Measurements from ENCODE around the gene PTPA.

The PTPA gene

GRCh38 chr9:129137292-129138143, 26.3 kb downstream of the PTPA start:
- DNase-seq (ENCODE audit: low read depth), result no peak

DNA sequence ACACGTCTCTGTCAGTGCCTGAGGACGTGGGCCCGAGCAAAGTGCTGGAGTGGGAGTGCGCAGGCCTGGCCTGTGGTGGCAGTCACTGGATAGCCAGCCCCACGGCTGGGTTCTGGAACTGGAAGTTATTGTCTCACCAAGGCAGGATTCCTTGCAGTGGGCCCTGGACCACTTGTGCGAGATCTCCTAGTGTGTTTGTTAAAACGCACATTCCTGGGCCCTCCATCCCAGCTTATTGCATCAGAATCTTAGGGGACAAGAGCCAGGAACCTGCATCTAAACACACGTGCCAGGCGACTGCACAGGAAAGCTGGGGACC, 26.9 kb downstream of the PTPA start:
- no peak for DNase-seq (ENCODE audit: low read depth)

DNA sequence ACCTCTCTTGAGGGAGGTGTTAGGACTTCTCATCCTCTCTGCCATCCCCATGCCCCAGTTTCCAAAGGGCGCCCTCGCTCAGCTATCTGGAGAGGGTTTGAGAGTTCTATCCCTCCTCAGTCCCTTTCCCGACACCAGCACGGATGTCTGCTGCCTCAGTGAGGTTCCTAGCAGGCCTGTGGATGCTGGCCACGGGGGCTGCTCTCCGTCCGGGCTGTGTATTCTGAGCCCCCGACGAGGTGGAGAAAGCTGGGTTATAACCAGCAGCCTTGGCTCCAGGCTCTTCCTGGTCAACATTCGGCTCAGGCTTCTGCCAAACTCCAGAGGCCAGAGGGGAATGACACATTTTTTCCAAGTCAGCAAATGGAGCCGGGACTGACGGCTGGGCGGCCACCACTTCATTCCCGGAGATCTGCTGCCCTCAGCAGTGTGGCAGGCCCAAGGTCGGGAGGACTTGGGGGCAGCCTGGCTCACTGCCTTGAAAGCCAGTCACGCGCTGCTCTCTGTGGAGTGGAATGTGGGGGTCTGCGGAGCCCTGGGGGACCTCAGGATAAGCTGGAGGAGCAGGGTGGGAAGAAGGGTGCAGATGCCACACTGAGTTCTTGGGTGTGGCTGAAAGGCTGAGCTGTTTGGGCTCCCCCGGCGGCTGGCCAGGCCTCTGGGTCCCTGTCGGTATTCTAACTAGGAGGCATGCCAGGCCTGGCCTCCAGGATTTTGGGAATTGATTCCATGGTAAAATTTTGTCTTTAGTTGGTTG, 27.4 kb downstream of the PTPA start:
- DNase-seq (ENCODE audit: low read depth), result no peak

DNA sequence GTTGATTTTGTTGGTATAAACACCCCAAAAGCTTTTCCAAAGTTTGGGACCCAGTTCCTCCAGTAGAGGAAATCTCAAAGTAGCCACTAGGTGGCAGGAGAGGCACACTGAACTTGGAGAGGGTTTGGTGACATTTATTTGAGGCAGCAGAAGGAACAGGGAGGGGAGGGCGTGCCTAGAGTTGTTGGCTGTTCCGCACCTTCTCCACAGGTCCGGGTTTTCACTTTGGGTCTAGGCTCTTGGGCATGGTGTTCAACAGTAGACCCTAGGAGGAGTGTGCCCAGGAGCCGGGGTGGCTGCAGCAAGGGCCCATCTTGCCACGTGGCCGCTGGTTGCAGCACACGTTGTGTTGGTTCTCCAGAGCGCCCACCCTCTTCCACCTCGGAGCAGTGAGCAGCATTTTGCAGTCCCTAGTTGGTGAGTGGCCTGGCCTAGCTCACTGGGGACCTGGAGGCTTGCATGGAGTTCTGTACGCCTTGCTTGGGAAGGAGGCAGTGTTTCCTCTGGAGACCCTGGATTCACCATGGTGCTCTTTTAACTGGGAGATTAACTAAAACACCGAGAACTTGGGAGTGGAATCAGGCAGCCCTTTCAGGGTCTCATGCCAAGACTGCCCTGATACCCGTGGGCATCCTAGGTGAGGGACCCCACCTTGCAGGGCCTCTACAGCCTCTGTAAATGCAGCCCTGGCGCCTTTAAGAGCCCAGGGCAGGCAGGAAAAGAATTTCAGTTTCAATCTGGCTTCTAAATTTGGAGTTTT, 28.2 kb downstream of the PTPA start:
- DNase-seq (ENCODE audit: low read depth), result peak; percentile 44

DNA sequence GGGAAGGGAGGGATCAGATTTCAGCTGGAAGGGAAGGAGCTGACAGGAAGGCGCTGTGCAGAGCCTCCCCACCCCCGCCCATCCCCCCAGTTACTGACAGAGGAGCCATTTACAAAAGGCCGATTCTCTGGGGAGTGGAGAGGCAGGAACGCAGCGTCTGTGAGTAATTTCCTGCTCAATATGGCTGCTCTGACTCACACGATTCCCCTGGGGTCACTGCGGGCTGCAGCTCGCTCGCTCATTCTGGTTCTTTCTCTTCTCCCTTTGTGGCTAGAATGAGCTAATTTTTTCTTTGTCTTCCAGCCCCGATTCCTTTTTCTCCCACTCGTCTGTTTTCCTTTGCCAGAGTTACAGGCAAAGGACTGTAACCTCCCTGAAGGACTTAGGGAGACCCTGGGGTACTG, 28.8 kb downstream of the PTPA start:
- peak; percentile 65 for DNase-seq (ENCODE audit: low read depth)

DNA sequence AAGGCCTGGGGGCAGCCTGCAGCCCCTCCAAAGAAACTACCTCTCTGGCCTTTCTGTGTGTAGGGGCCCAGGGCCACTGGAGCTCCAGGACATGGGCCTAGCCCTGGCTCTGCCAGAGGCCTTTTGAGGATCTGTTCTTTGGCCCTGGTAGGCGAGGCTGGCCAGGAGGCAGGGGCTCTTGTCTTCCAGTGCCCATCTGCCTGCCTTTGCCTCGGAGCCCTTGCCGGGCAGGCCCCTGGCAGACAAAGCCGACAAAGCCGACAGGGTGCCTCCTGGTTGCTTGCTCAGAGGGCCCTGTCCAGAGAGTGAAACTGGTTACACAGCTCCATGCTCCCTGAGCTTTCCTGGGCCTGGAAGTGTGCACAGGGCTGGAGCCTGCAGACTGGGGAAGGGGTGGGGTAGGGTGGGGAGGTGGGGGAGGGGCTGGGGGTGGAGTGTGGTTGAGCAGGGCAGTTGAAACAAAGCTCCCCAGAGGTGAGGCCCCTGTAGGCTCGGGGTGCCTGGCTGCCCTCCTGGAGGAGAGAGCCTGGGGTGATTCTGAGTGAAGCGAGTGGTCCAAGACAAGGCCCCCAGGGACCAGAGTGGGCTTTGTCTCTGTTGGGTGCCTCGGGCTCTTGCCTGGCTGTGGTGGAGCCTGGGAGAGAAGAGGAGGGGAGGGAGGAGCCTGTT, 29.3 kb downstream of the PTPA start:
- no peak for DNase-seq (ENCODE audit: low read depth)

GRCh38 chr9:129141066-129142041, 30.1 kb downstream of the PTPA start:
- DNase-seq (ENCODE audit: low read depth), result peak; percentile 36

DNA sequence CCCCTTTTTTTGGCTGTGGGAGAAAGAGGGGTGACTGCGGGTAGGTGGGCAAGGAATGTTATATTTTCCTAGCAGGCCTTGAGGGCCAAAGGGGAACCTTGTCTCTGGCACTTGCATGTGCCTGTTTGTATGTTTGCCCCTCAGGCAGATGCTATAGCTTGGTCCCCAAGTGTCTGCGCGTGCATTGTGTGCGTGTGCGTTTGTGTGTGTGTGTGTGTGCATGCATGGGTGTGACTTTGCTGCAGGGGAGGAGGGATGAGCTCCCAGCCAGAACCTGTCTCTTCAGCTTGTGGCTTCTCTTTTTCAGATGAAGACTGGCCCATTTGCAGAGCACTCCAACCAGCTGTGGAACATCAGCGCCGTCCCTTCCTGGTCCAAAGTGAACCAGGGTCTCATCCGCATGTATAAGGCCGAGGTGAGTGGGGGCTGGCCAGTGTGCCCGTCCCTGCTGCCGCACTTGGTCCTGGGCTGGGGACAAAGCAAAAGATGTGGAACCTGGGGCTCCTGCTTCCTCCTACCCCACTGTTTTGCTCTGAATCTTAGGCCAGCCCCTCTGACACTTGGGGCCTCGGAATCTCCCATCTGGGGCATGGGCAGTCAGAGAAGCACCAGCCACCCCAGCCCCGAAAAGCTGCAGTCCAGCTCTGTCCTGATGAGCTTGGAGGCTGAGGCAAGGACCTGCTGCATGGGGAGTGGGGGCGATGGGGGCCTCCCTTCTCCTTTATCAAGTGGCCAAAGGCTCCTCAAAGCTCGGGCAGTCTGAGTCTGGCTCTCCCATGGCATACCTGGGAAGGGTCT, 31.1 kb downstream of the PTPA start:
- no peak for DNase-seq (ENCODE audit: low read depth)

DNA sequence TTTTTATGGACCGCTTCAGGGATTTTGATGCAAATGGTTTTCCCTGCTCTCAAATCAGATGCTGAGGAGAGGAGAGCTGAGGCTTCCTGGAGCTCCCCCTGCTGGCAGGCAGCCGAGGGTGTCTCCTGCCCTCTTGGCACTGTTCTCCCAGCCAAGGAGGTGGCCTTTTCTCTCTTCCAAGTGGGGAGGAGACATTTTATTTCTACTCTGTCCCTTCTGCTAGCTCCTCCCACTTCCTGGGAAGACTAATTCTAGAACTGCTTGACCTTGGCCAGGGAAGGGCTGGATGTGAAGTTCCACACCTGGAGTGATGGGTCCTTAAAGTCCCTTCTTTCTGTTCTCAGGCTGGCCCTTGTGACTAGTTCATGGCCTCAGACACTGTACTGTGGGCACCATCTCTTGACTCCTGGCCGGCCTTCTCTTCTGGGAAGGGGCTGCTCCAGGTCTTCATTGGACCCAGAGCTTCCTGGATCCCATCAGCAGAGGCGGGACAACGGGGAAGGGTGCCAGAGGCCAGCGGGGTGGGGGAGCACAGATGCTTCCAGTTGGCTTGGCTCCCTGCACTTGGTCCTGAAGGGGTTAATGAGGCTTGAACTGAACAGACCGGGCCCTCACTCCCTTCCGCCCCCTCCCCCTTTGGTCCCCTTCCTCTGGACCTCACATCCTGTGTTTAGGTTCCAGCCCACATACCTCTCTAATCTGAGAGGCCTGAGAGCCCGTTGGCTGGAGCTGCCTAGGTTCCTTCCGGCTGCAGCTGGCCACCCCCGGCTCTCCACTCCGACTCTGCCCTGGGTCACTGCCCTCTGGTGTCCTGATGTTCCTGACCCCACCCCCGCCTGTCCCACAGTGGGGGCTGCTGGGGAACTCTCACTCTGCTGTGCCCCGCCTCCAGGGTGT, 32.1 kb downstream of the PTPA start:
- peak; percentile 49 for DNase-seq (ENCODE audit: low read depth)

DNA sequence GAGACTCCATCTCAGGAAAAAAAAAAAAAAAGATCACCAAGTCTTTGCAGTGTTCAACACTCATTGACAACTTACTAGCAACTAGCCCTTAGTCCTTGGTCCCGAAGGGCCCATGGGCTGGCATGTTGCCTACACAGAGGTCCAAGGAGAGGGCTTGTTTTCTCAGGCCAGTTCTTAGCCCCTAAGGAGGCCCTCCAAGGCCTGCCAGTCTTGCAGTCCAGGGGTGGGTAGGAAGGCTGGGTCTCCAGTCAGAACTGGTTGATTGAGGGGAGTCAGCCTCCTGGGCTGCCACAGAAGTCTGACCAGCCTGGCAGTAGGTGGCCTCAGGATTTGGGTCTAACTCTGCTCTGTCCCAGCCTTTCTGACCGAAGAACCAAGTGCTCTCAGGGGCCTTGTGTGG, 34.1 kb downstream of the PTPA start:
- no peak for DNase-seq (ENCODE audit: low read depth)

DNA sequence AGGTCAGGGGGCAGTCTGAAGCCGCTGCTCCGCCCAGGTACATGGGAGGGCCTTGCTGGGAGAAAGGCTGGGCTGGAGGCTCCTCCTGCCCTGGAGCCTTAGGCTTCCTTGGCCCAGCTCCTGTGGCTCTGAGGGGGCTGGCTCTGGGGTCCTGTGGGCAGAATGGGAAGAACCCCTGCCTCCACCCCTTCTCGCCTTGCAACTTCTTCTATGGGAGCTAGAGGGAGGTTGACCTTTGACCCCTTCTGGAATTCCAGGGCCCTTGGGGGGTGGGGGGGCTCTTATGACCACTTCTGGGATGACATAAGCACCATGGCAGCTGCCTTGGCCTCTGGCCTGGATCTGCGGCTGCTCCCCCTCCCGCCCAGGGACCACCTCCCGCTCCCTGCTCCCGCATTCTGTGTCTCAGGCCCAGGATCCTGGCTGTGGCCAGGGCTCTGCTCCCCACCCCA, 34.7 kb downstream of the PTPA start:
- DNase-seq (ENCODE audit: low read depth), result no peak

DNA sequence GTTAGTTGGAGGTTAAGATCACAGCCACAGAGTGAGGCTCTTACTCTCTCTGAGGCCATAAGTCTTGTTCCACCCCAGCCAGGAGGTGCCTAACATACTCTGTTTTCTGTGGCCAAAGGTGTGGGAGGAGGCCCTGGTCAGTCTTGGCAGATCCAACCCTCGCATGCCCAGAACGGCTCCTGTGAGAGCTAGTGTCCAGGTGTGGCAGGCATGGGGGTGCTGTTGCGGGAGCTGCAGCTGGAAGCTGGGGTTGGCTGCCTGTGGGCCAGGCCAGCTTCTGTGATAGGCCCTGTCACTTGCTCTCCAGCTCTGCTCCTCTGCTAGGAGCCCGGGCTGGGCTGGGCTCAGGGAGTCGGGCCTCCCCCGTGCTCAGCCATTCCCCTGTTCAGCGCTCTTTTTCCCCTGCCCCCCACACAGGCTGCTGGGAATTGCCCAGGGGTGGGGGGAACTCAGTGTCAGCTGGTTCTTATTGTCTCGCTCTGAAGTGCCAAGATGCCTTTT, 35.3 kb downstream of the PTPA start:
- no peak for DNase-seq (ENCODE audit: low read depth)

DNA sequence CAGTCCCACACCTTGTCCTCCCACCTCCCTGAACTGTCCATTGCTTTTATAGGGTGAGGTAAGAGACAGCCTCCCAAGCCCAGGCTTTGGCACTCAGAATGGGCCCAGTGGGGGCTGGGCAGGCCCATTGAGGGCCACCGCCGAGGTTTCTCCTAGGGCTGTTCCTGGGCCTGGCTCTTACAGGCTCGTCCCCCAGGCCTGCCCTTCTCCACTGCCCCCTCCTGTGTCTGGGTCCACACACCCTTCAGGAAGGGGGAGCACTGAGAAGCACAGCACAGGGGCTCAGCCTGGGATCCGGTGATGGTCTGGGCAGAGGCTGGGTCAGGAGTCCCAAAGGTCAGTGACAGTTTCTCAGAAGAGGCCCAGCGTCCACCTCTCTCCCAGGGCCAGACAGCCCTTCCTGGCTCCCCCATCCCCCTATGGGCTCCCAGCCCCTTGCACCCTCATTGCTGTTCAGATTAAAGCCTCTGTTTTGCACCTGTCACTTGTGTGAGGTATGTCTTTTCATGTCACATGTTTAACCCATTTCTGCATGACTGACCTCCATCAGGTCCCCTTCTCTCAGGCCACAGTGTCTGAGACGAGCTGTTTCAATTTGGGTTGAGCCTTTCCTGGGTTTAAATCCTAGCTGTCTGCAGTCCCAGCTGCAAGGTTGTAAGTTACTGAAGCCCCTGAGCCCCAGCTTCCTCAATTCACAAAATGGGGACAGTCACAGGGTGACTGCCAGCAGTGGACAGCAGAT, 37.4 kb downstream of the PTPA start:
- no peak for DNase-seq (ENCODE audit: low read depth)

DNA sequence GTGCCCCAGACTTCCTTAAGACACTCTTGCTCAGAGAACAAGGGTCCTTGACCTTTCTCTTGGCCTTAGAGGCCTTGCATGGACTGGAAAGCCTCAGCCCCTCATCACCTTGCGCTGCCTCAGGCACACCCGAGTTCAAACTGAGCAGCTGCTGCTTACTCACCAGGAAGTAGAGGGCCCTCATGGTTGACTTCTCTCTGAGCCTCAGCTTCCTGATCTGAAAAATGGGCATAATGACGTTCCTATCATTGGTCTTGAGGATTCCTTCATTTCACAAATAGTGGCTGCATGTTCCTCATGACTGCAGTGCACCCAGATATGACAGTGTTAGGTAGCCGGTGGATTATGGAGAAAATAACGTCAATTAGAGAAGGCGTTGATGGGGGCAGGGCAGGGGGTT, 38.2 kb downstream of the PTPA start:
- no peak for DNase-seq (ENCODE audit: low read depth)

- DNase-seq (ENCODE audit: low read depth), result no peak
These were observed 38.9 kb downstream of the PTPA start for GRCh38 chr9:129150122-129150521.

DNA sequence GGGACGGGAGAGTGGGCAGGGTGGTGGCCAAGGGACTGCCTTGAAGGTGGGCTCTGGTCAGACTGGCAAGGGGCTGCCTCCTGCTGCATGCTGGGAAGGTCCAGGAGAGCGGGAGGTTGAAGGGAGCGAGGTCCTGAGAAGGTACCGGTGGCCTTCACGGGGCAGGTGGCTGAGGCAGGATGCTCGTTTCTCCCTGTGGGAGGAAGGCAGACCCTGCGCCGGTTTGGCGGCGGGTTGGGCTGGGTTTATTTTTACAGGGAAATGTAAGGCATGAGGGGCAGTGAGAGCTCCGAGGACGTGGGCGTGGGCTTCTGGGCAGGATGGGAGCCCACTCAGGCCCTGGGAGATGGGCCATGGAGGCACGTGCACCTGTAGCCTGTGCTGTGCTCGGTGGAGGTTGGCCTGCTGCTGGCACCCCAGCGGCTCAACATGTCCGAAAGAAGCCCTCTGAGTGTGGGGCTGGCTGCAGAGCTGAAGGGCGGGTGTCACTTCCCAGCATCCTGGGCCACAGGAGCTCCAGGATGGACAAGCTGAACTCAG, 39.5 kb downstream of the PTPA start:
- DNase-seq (ENCODE audit: low read depth), result no peak

- no peak for DNase-seq (ENCODE audit: low read depth)
These were observed 40.3 kb downstream of the PTPA start for GRCh38 chr9:129151469-129151868.
